Measurements from ENCODE around the gene LSM14B.
"Not testable (repeated sequence)": the region's sequence is repeated elsewhere in the genome, so short reads cannot be mapped to it uniquely, and the experiment has no call there.

LSM14B gene

GRCh38 chr20:62121776-62122653 lies at the start of gene LSM14B:
LSM14B (plus strand) TSS chr20:62122475; CDS start chr20:62122667, 192 bp downstream.
- H3K27ac ChIP-seq, result peak within 1 kb of the TSS; percentile 97
- TF ChIP-seq CTCF (conservative IDR thresholded peaks at IDR 0.05), result no peak

GRCh38 chr20:62073323-62073722 lies 49.0 kb upstream of the LSM14B start:
- H3K27ac ChIP-seq, result no peak overlapping the region
- no peak for TF ChIP-seq CTCF (conservative IDR thresholded peaks at IDR 0.05)

GRCh38 chr20:62079166-62079565 lies 43.1 kb upstream of the LSM14B start:
- no peak for TF ChIP-seq CTCF (conservative IDR thresholded peaks at IDR 0.05)
- no peak overlapping the region for H3K27ac ChIP-seq

GRCh38 chr20:62080249-62080990 lies 41.9 kb upstream of the LSM14B start:
- no peak overlapping the region for H3K27ac ChIP-seq
- no peak for TF ChIP-seq CTCF (conservative IDR thresholded peaks at IDR 0.05)

GRCh38 chr20:62083312-62083711 lies 39.0 kb upstream of the LSM14B start:
- no peak overlapping the region for H3K27ac ChIP-seq
- no peak for TF ChIP-seq CTCF (conservative IDR thresholded peaks at IDR 0.05)

GRCh38 chr20:62084224-62084623 lies 38.1 kb upstream of the LSM14B start:
- H3K27ac ChIP-seq, result not testable (repeated sequence)

GRCh38 chr20:62085206-62085605 lies 37.1 kb upstream of the LSM14B start:
- H3K27ac ChIP-seq, result no peak overlapping the region
- TF ChIP-seq CTCF (conservative IDR thresholded peaks at IDR 0.05), result no peak

Measured in VCaP (cell line).